H1 (cell line): ENCODE measurements around the gene COA1. TPM values are rescaled to one million over a fixed set of nuclear protein-coding genes. Genes with fewer than 3 reads are reported as not detected.

Experiments
- CTCF ChIA-PET: fragments of 300-600 bp; sonication (Branson Sonifier 250); formaldehyde crosslinking; loops from one replicate; lab custom pipeline; 2021; ENCODE audit not compliant: partially characterized antibody; lab: Charles Lee
- POLR2A ChIA-PET: fragments of 300-600 bp; sonication (Branson Sonifier 250); formaldehyde crosslinking; loops from one replicate; lab custom pipeline; 2021; ENCODE audit warnings: inconsistent platforms; ENCODE audit not compliant: partially characterized antibody; lab: Charles Lee
- DNase-seq, 2 experiments: peaks; one replicate each; pipeline versions ENCODE4 v3.0.0 to v3.0.0-alpha.2; 2010 to 2022; ENCODE audit warnings: low spot score in 2 of 2, low read depth in 1 of 2, mixed read lengths in 1 of 2
- FAIRE-seq: peaks from 2 replicates; lab custom pipeline; 2011; peaks lifted over from hg19 to GRCh38; lab: Jason Lieb, UNC
- H2AFZ ChIP-seq: 2 replicates; pipeline ENCODE4 v1.8.1; 2012; ENCODE audit warnings: low read length, inconsistent platforms
- H2AK5ac ChIP-seq: 2 replicates; pipeline ENCODE4 v1.6.1; 2013; ENCODE audit warnings: low read depth, low read length
- H2BK120ac ChIP-seq: replicated peaks from 2 replicates; pipeline ENCODE3; 2013; ENCODE audit warnings: low read depth, low read length, inconsistent platforms
- H2BK12ac ChIP-seq: 2 replicates; pipeline ENCODE4 v1.6.1; 2013; ENCODE audit warnings: low read depth, low read length
- H2BK15ac ChIP-seq: 2 replicates; pipeline ENCODE4 v1.6.1; 2013; ENCODE audit warnings: low read length
- H2BK20ac ChIP-seq: 2 replicates; pipeline ENCODE4 v1.6.1; 2013; ENCODE audit warnings: low read length
- H2BK5ac ChIP-seq: 2 replicates; pipeline ENCODE4 v1.6.1; 2013; ENCODE audit warnings: low read depth, low read length
- H3K14ac ChIP-seq: 2 replicates; pipeline ENCODE4 v1.6.1; 2013; ENCODE audit warnings: inconsistent platforms; ENCODE audit not compliant: insufficient read length
- H3K18ac ChIP-seq: 2 replicates; pipeline ENCODE4 v1.6.1; 2013; ENCODE audit warnings: low read length; ENCODE audit errors: extremely low read depth
- H3K23ac ChIP-seq: 2 replicates; pipeline ENCODE4 v1.6.1; 2013; ENCODE audit warnings: inconsistent platforms; ENCODE audit not compliant: insufficient read length
- H3K23me2 ChIP-seq: 2 replicates; pipeline ENCODE4 v1.6.1; 2013; ENCODE audit warnings: low read depth, low read length
- H3K27ac ChIP-seq: 2 replicates; pipeline ENCODE4 v1.6.1; 2011; ENCODE audit warnings: low read depth, low read length, inconsistent platforms
- H3K27me3 ChIP-seq, 4 experiments: replicated peaks in 1 of 4; 1 replicate in 1 of 4; 2 replicates in 3 of 4; pipeline versions ENCODE4 v1.6.1 to v1.8.1; 2011 to 2013; ENCODE audit warnings: low read length in 3 of 4, mild to moderate bottlenecking in 3 of 4, inconsistent platforms in 2 of 4, mixed read lengths in 2 of 4, moderate library complexity in 1 of 4; ENCODE audit not compliant: control insufficient read depth in 3 of 4, insufficient read depth in 3 of 4; ENCODE audit errors: extremely low read depth in 1 of 4
- H3K36me3 ChIP-seq, 4 experiments: 2 replicates each; pipeline versions ENCODE4 v1.6.1 to v1.8.1; 2011 to 2013; ENCODE audit warnings: mild to moderate bottlenecking in 4 of 4, low read length in 3 of 4, moderate library complexity in 2 of 4, control low read depth in 1 of 4, inconsistent platforms in 1 of 4; ENCODE audit not compliant: insufficient read depth in 4 of 4, control insufficient read depth in 2 of 4
- H3K4ac ChIP-seq: replicated peaks from 2 replicates; pipeline ENCODE3; 2013; ENCODE audit warnings: low read length, low read depth, mixed read lengths, inconsistent platforms; ENCODE audit not compliant: insufficient read length
- H3K4me1 ChIP-seq, 4 experiments: replicated peaks in 1 of 4; 1 replicate in 1 of 4; 2 replicates in 3 of 4; pipeline versions ENCODE4 v1.6.1 to v1.8.1; 2011 to 2013; ENCODE audit warnings: low read length in 3 of 4, inconsistent platforms in 2 of 4, mixed read lengths in 1 of 4; ENCODE audit not compliant: insufficient read depth in 4 of 4, control insufficient read depth in 3 of 4
- H3K4me2 ChIP-seq, 2 experiments: 2 replicates each; pipeline versions ENCODE4 v1.6.1 to v1.8.1; 2011 to 2013; ENCODE audit warnings: low read depth in 2 of 2, low read length in 2 of 2, control low read depth in 1 of 2, inconsistent platforms in 1 of 2, mild to moderate bottlenecking in 1 of 2; ENCODE audit not compliant: insufficient read depth in 1 of 2
- H3K4me3 ChIP-seq, 4 experiments: fragments of 200-600, 300-600 bp in 1 of 4; sonication (generic), shearing (Covaris generic), sonication (Bioruptor Twin) in 1 of 4; 2 replicates each; pipeline versions ENCODE4 v1.5.1 to v1.8.1; 2011 to 2016; ENCODE audit warnings: low read length in 4 of 4, low read depth in 3 of 4, control low read depth in 2 of 4, inconsistent platforms in 2 of 4, mild to moderate bottlenecking in 2 of 4, mixed read lengths in 1 of 4, moderate library complexity in 1 of 4; ENCODE audit not compliant: insufficient read depth in 2 of 4; ENCODE audit errors: extremely low read depth in 1 of 4
- H3K56ac ChIP-seq: replicated peaks from 2 replicates; pipeline ENCODE3; 2013; ENCODE audit warnings: low read depth, mild to moderate bottlenecking, mixed read lengths, low read length, inconsistent platforms; ENCODE audit not compliant: insufficient read length
- H3K79me1 ChIP-seq: 2 replicates; pipeline ENCODE4 v1.6.1; 2013; ENCODE audit warnings: low read depth, low read length, control low read depth
- H3K79me2 ChIP-seq, 2 experiments: 2 replicates each; pipeline versions ENCODE4 v1.6.1 to v1.8.1; 2012 to 2013; ENCODE audit warnings: low read length in 2 of 2, mild to moderate bottlenecking in 2 of 2, inconsistent platforms in 1 of 2; ENCODE audit not compliant: insufficient read depth in 2 of 2, control insufficient read depth in 1 of 2
- H3K9ac ChIP-seq, 4 experiments: replicated peaks in 1 of 4; 1 replicate in 1 of 4; 2 replicates in 3 of 4; pipeline versions ENCODE4 v1.6.1 to v1.8.1; 2011 to 2013; ENCODE audit warnings: low read depth in 3 of 4, low read length in 3 of 4, control low read depth in 2 of 4, mild to moderate bottlenecking in 2 of 4, moderate library complexity in 2 of 4, inconsistent platforms in 1 of 4; ENCODE audit errors: extremely low read depth in 1 of 4
- H3K9me3 ChIP-seq, 2 experiments: 2 replicates each; pipeline versions ENCODE4 v1.6.1 to v1.8.1; 2012 to 2013; ENCODE audit warnings: mild to moderate bottlenecking in 2 of 2, moderate library complexity in 2 of 2, control low read depth in 1 of 2, inconsistent platforms in 1 of 2, low read depth in 1 of 2, low read length in 1 of 2, mixed read lengths in 1 of 2; ENCODE audit not compliant: insufficient read depth in 2 of 2
- H4K20me1 ChIP-seq, 2 experiments: replicated peaks in 1 of 2; 2 replicates each; pipeline versions ENCODE3 to v1.8.1; 2011 to 2013; ENCODE audit warnings: inconsistent platforms in 2 of 2, low read length in 2 of 2, mild to moderate bottlenecking in 1 of 2; ENCODE audit not compliant: insufficient read depth in 2 of 2, control insufficient read depth in 1 of 2
- H4K5ac ChIP-seq: 2 replicates; pipeline ENCODE4 v1.6.1; 2013; ENCODE audit warnings: low read length, low read depth, mixed read lengths, inconsistent platforms; ENCODE audit not compliant: insufficient read length
- H4K8ac ChIP-seq: 2 replicates; pipeline ENCODE4 v1.8.0; 2013; ENCODE audit warnings: mild to moderate bottlenecking, moderate library complexity, low read length, inconsistent platforms; ENCODE audit not compliant: insufficient read depth; ENCODE audit errors: extremely low read depth
- H4K91ac ChIP-seq: replicated peaks from 2 replicates; pipeline ENCODE3; 2013; ENCODE audit warnings: low read length, mixed read lengths, inconsistent platforms; ENCODE audit not compliant: insufficient read length
- ASH2L ChIP-seq: fragments of 200-600, 300-600 bp; sonication (generic); IDR thresholded peaks from one replicate; pipeline ENCODE4 v1.7.1; 2017; ENCODE audit warnings: low read length
- BCL11A ChIP-seq, 2 experiments: IDR thresholded peaks; one replicate each; pipeline ENCODE4 v1.6.1; 2011; ENCODE audit warnings: low read depth in 2 of 2, low read length in 2 of 2, mild to moderate bottlenecking in 2 of 2
- CBX5 ChIP-seq: fragments of 300-800, 300-1000 bp; sonication (generic); IDR thresholded peaks from 2 replicates; pipeline ENCODE4 v1.7.1; 2016; ENCODE audit warnings: antibody characterized with exemption, low read length, low read depth
- GABPA ChIP-seq: IDR thresholded peaks from 2 replicates; pipeline ENCODE4 v1.6.1; 2011; ENCODE audit warnings: mild to moderate bottlenecking, low read length, moderate library complexity, borderline replicate concordance; ENCODE audit not compliant: insufficient read depth
- HDAC6 ChIP-seq: IDR thresholded peaks from one replicate; pipeline ENCODE4 v1.7.1; 2012; ENCODE audit warnings: low read depth, mild to moderate bottlenecking, inconsistent platforms, low read length, moderate library complexity
- KDM5A ChIP-seq: fragments of 200-600 bp; IDR thresholded peaks from 2 replicates; pipeline ENCODE4 v1.7.1; 2012; ENCODE audit warnings: mild to moderate bottlenecking, low read length, inconsistent platforms, mixed read lengths
- MAFK ChIP-seq: IDR thresholded peaks from 2 replicates; pipeline ENCODE4 v1.6.1; 2012; ENCODE audit warnings: low read depth, mild to moderate bottlenecking, improper control_type of control experiment, low read length
- PHF8 ChIP-seq: fragments of 200-600 bp; sonication (generic); conservative IDR thresholded peaks from 2 replicates; pipeline ENCODE4 v1.7.1; 2012; ENCODE audit warnings: low read depth, mild to moderate bottlenecking, inconsistent platforms, low read length, moderate library complexity
- RNF2 ChIP-seq: fragments of 200-900, 300-1000 bp; sonication (generic); IDR thresholded peaks from 2 replicates; pipeline ENCODE4 v1.7.1; 2016; ENCODE audit warnings: borderline replicate concordance, low read depth, mild to moderate bottlenecking, antibody characterized with exemption, low read length; ENCODE audit not compliant: poor library complexity, severe bottlenecking; ENCODE audit errors: missing control alignments
- SAP30 ChIP-seq: fragments of 300-600 bp; sonication (generic); IDR thresholded peaks from 2 replicates; pipeline ENCODE4 v1.7.1; 2012; ENCODE audit warnings: low read length, moderate library complexity, mild to moderate bottlenecking, inconsistent platforms; ENCODE audit not compliant: insufficient read depth, insufficient replicate concordance
- SIRT6 ChIP-seq: IDR thresholded peaks from one replicate; pipeline ENCODE4 v1.7.1; 2012; ENCODE audit warnings: low read length, inconsistent platforms
- TEAD4 ChIP-seq: IDR thresholded peaks from 2 replicates; pipeline ENCODE4 v1.6.1; 2012; ENCODE audit warnings: low read depth, low read length, inconsistent platforms, mixed read lengths
- YY1 ChIP-seq: IDR thresholded peaks from 2 replicates; pipeline ENCODE4 v1.6.1; 2011; ENCODE audit warnings: low read depth, mild to moderate bottlenecking, low read length
- WGBS, 2 experiments: shearing (Covaris generic) in 1 of 2; methylation state at CpG; one replicate each; pipeline versions ENCODE4 v1.1.6 to v1.1.7; 2013 to 2015; ENCODE audit warnings: low lambda C conversion rate in 2 of 2, mixed read lengths in 2 of 2, inconsistent platforms in 1 of 2, low coverage in 1 of 2, missing lambda C conversion rate in 1 of 2; ENCODE audit not compliant: insufficient replicate concordance in 2 of 2, insufficient coverage in 1 of 2, insufficient read length in 1 of 2; ENCODE audit errors: extremely low coverage in 1 of 2, missing lambda C conversion rate in 1 of 2; 5-methylcytosine and 5-hydroxymethylcytosine counted together
- polyA plus RNA-seq, 7 experiments: library from polyadenylated mRNA; depleted of rRNA in 3 of 7; stranded (reverse) in 5 of 7; unstranded in 2 of 7; fragments of >200 nt in 5 of 7; fragments of 200-250 nt in 2 of 7; gene quantifications; 1 replicate in 5 of 7; 2 replicates in 1 of 7; 4 replicates in 1 of 7; pipeline versions ENCODE4 v1.2.1 to v1.2.3, GENCODE V29; 2011 to 2013; ENCODE audit warnings: missing spikeins in 2 of 7, mixed read lengths in 2 of 7
- total RNA-seq: library from RNA; stranded (reverse); fragmentation: NEBNext Ultra II Directional; extraction: Animal tissue kit (Norgen Biotek cat#: 25700); gene quantifications from 2 replicates; pipeline ENCODE4 v1.2.1, GENCODE V29; 2021

COA1 gene
- total and polyA plus RNA-seq, 2 of the 8 experiments (the other 6 are each of a cell fraction or from before 2014, with no cell fraction given) = 98.6 to 143 TPM

- Histone ChIP-seq H2BK120ac (no peak overlapping the region), H3K23me2 (no peaks in the 10 kb centered on the region), H3K4me2 (no peak overlapping the region), H2BK15ac (no peak overlapping the region), H3K9me3 (no peaks in the 10 kb centered on the region), H3K9ac (no peak overlapping the region), H2AK5ac (no peak overlapping the region), H3K56ac (no peak overlapping the region), H4K91ac (no peak overlapping the region), H3K23ac (no peak overlapping the region), H2BK20ac (no peak overlapping the region), H4K5ac (no peak overlapping the region), H3K36me3 (peaks cover 0 to 3% (median 0%) of the 10 kb centered on the region in 4 experiments; a peak in 2 of 8 replicates), H3K14ac (no peak overlapping the region), H3K79me1 (no peaks in the 10 kb centered on the region), H4K8ac (no peak overlapping the region), H3K27me3 (no peaks in the 10 kb centered on the region), H2BK12ac (no peak overlapping the region), H4K20me1 (no peaks in the 10 kb centered on the region), H3K27ac (no peak overlapping the region), H3K4ac (no peak overlapping the region), H3K18ac (no peak overlapping the region), H3K4me3 (no peak overlapping the region), H2AFZ (no peak overlapping the region), H3K79me2 (no peaks in the 10 kb centered on the region), H2BK5ac (no peak overlapping the region), H3K4me1 (0 out of 7 replicates have a peak, but pooled peaks cover 0 to 2% (median 0%) of the 10 kb centered on the region in 4 experiments)
- ChIA-PET CTCF (interaction anchor here (1.6 kb wide), 1 partner anchor 10 kb away, joined by 4 read pairs; no protein-coding TSS in a partner anchor), POLR2A (interaction anchor here (0.6 to 1.6 kb wide), 3 partner anchors 13 to 1041 kb away, joined by 3 to 7 read pairs (median 3); partner anchors contain the start of gene BLVRA)
- TF ChIP-seq BCL11A (IDR thresholded peaks at IDR 0.05; ENCODE audit: low read depth in 2 of 2, low read length in 2 of 2) (no peak), KDM5A (no peak), SIRT6 (no peak), HDAC6 (no peak), ASH2L (no peak), MAFK (no peak), TEAD4 (no peak), RNF2 (no peak), SAP30 (no peak), YY1 (no peak), GABPA (no peak), PHF8 (no peak), CBX5 (no peak)
- FAIRE-seq (no peak), DNase-seq (no peak)
- 82% methylated on average over 3 of the region's 3 CpGs; no CpG with 5 or more reads in 1 of the 2 experiments for WGBS, 2 experiments
These were observed 42.2 kb upstream of the COA1 start for GRCh38 chr7:43771573-43771972.
